OCI-LY7 (cell line): ENCODE results near the gene CCDC174. TPM values are rescaled to one million over a fixed set of nuclear protein-coding genes. Genes with fewer than 3 reads are reported as not detected.

ENCODE experiments used
- BruUV-seq: library from RNA; stranded (reverse); fragments of 400-500 nt; replicated peaks from 2 replicates; lab custom pipeline; 2021; lab: Mats Ljungman, UMichigan
- CTCF ChIA-PET: fragments of 300-600 bp; sonication (Branson Sonifier 250); formaldehyde crosslinking; loops from one replicate; lab custom pipeline; 2022; ENCODE audit warnings: antibody characterized with exemption; ENCODE audit not compliant: unreplicated experiment; lab: Charles Lee
- POLR2A ChIA-PET: fragments of 300-600 bp; sonication (Branson Sonifier 250); formaldehyde crosslinking; loops from one replicate; lab custom pipeline; 2022; ENCODE audit warnings: antibody characterized with exemption; lab: Charles Lee
- DNase-seq: peaks from one replicate; pipeline ENCODE4 v3.0.0-alpha.2; 2015; ENCODE audit warnings: low spot score
- H2AFZ ChIP-seq: fragments of 200-600 bp; sonication (generic), shearing (Covaris generic); 2 replicates; pipeline ENCODE4 v1.6.1; 2014; ENCODE audit warnings: mild to moderate bottlenecking, antibody characterized with exemption, low read length, moderate library complexity
- H3K27ac ChIP-seq: fragments of 200-600 bp; sonication (generic); 2 replicates; pipeline ENCODE4 v1.5.1; 2014; ENCODE audit warnings: mixed run types, low read depth, mild to moderate bottlenecking, moderate library complexity, low read length, inconsistent platforms; ENCODE audit not compliant: poor library complexity, severe bottlenecking
- H3K36me3 ChIP-seq: fragments of 200-600 bp; sonication (generic); 2 replicates; pipeline ENCODE4 v1.6.1; 2014; ENCODE audit warnings: mild to moderate bottlenecking, antibody characterized with exemption, low read length, moderate library complexity, mixed read lengths; ENCODE audit not compliant: insufficient read depth
- H3K4me1 ChIP-seq: fragments of 200-600 bp; sonication (generic); 2 replicates; pipeline ENCODE4 v1.5.1; 2014; ENCODE audit warnings: mild to moderate bottlenecking, low read length; ENCODE audit not compliant: insufficient read depth, poor library complexity, severe bottlenecking
- H3K4me2 ChIP-seq: fragments of 200-600 bp; sonication (generic); 2 replicates; pipeline ENCODE4 v1.6.1; 2014; ENCODE audit warnings: mild to moderate bottlenecking, low read length
- H3K4me3 ChIP-seq: fragments of 200-600 bp; sonication (generic); 2 replicates; pipeline ENCODE4 v1.5.1; 2014; ENCODE audit warnings: mild to moderate bottlenecking, low read depth, low read length; ENCODE audit not compliant: poor library complexity, severe bottlenecking
- H3K79me2 ChIP-seq: fragments of 200-600 bp; sonication (generic); 2 replicates; pipeline ENCODE4 v1.6.1; 2016; ENCODE audit warnings: low read depth, mild to moderate bottlenecking, low read length, moderate library complexity, mixed read lengths; ENCODE audit not compliant: insufficient read depth
- H3K9me2 ChIP-seq: fragments of 200-600 bp; sonication (generic); 2 replicates; pipeline ENCODE4 v1.6.1; 2016; ENCODE audit warnings: mild to moderate bottlenecking, low read length, mixed read lengths; ENCODE audit not compliant: insufficient read depth
- H3K9me3 ChIP-seq: fragments of 200-600 bp; sonication (generic); 2 replicates; pipeline ENCODE4 v1.6.1; 2014; ENCODE audit warnings: mild to moderate bottlenecking, mixed run types, low read length, mixed read lengths
- H4K20me1 ChIP-seq: fragments of 200-600 bp; sonication (generic); 2 replicates; pipeline ENCODE4 v1.6.1; 2014; ENCODE audit warnings: mild to moderate bottlenecking, antibody characterized with exemption, low read length, moderate library complexity, mixed read lengths; ENCODE audit not compliant: insufficient read depth
- CTCF ChIP-seq: fragments of 200-600 bp; sonication (generic); conservative IDR thresholded peaks from 2 replicates; pipeline ENCODE4 v1.5.1; 2014; ENCODE audit warnings: mild to moderate bottlenecking, antibody characterized with exemption, low read length, moderate library complexity, mixed read lengths
- EZH2phosphoT487 ChIP-seq: fragments of 200-600 bp; sonication (generic); IDR thresholded peaks from 2 replicates; pipeline ENCODE4 v1.6.1; 2018; ENCODE audit warnings: low read depth, borderline replicate concordance, mild to moderate bottlenecking, mixed run types, antibody characterized with exemption, low read length, moderate library complexity, mixed read lengths
- intact Hi-C: fragments of 100-400 bp; cut with micrococcal nuclease; formaldehyde crosslinking; loops from one replicate; pipeline ENCODE4 v1.10.0; 2022; ENCODE audit not compliant: unreplicated experiment
- total RNA-seq, 2 experiments: library from RNA; depleted of rRNA in 1 of 2; stranded (reverse); fragments of >200 nt in 1 of 2; shearing (Covaris generic) in 1 of 2; gene quantifications; 2 replicates each; pipeline ENCODE4 v1.2.3, GENCODE V29; 2014 to 2022

CCDC174 gene
- total RNA-seq, 2 experiments from 2014 or later, result 11.2 to 22.7 TPM

- intact Hi-C loops, result no loop called here
- POLR2A ChIA-PET, result interaction anchor here (0.6 to 0.9 kb wide), 2 partner anchors 12 to 45 kb away, joined by 3 read pairs; no protein-coding TSS in a partner anchor
- H3K27ac ChIP-seq, result no peak overlapping the region
- peak; percentile 16 for DNase-seq
- H3K9me2 ChIP-seq, result no peaks in the 10 kb centered on the region
- no peaks in the 10 kb centered on the region for H3K36me3 ChIP-seq
- CTCF ChIA-PET, result no interaction called here
- peaks cover 25% of the 10 kb centered on the region for H3K4me1 ChIP-seq
- H3K79me2 ChIP-seq, result no peaks in the 10 kb centered on the region
- H3K4me2 ChIP-seq, result peak overlapping the region; percentile 16; the same call in 1 of the 2 replicates
- no peaks in the 10 kb centered on the region for H4K20me1 ChIP-seq
- TF ChIP-seq CTCF (no peak), EZH2phosphoT487 (no peak)
- no TSS peak for BruUV-seq
- H2AFZ ChIP-seq, result no peak overlapping the region
- H3K9me3 ChIP-seq, result no peaks in the 10 kb centered on the region
- H3K4me3 ChIP-seq, result no peak overlapping the region
Measured at GRCh38 chr3:14721126-14721864, 69.7 kb downstream of the CCDC174 start.

Other genes with a start within 250 kb of the CCDC174 start
- 36.7 and 43.0 TPM in 2 replicates for gene SLC6A6, start 249.2 kb upstream of the CCDC174 start, total RNA-seq (2014; rRNA removed; shearing (Covaris generic))
- 44.6 and 51.8 TPM in 2 replicates for gene SLC6A6, start 249.2 kb upstream of the CCDC174 start, total RNA-seq (2022)
- not detected in 2 replicates for gene GRIP2, start 111.4 kb upstream of the CCDC174 start, total RNA-seq (2014; rRNA removed; shearing (Covaris generic))
- gene GRIP2, start 111.4 kb upstream of the CCDC174 start, total RNA-seq (2022), result not detected in 2 replicates
- 2.3 and 2.7 TPM in 2 replicates for gene C3orf20, start 23.4 kb downstream of the CCDC174 start, total RNA-seq (2014; rRNA removed; shearing (Covaris generic))
- 2.2 and 3.6 TPM in 2 replicates for gene C3orf20, start 23.4 kb downstream of the CCDC174 start, total RNA-seq (2022)
- gene FGD5, start 167.2 kb downstream of the CCDC174 start, total RNA-seq (2014; rRNA removed; shearing (Covaris generic)), result 0.05 and 0.09 TPM in 2 replicates
- gene FGD5, start 167.2 kb downstream of the CCDC174 start, total RNA-seq (2022), result 0.21 TPM in 1 of 2 replicates, not detected in the other